ENCODE results near the gene RTP2.

Gene RTP2

GRCh38 chr3:187735383-187735782 is 33.0 kb upstream of the RTP2 start:
- no peaks in the 10 kb centered on the region for H3K79me2 ChIP-seq (ENCODE audit: low read length)
- DNase-seq, result no peak
- H2AFZ ChIP-seq (ENCODE audit: low read length), result no peak overlapping the region
- H3K4me1 ChIP-seq (ENCODE audit: low read length), result peaks cover 3% of the 10 kb centered on the region
- H3K9me3 ChIP-seq (replicated peaks; ENCODE audit: insufficient read depth, low read length), result no peaks in the 10 kb centered on the region
- no peak overlapping the region for H3K4me3 ChIP-seq (ENCODE audit: low read length)
- no peak overlapping the region for H3K9ac ChIP-seq (ENCODE audit: low read length)
- H3K27ac ChIP-seq (ENCODE audit: low read length), result no peak overlapping the region
- H3K27me3 ChIP-seq (replicated peaks; ENCODE audit: insufficient read depth, low read length), result peaks cover 20% of the 10 kb centered on the region
- TF ChIP-seq CTCF (IDR thresholded peaks at IDR 0.05; ENCODE audit: low read length) (no peak), EZH2 (optimal IDR thresholded peaks at IDR 0.05; ENCODE audit: low read depth, low read length) (no peak), EZH2phosphoT487 (IDR thresholded peaks at IDR 0.05; ENCODE audit: low read length) (no peak)
- no peaks in the 10 kb centered on the region for H4K20me1 ChIP-seq (ENCODE audit: insufficient read depth, low read length)
- no peaks in the 10 kb centered on the region for H3K36me3 ChIP-seq (replicated peaks; ENCODE audit: insufficient read depth, low read length)
- peaks cover 11% of the 10 kb centered on the region for H3F3A ChIP-seq (ENCODE audit: insufficient read depth, low read length)
- no peaks in the 10 kb centered on the region for H3K9me2 ChIP-seq (replicated peaks; ENCODE audit: insufficient read depth, low read length)
- H3K4me2 ChIP-seq (ENCODE audit: low read depth, low read length), result no peak overlapping the region

GRCh38 chr3:187734841-187735240 is 32.5 kb upstream of the RTP2 start:
- Histone ChIP-seq H3K9ac (ENCODE audit: low read length) (no peak overlapping the region), H4K20me1 (ENCODE audit: insufficient read depth, low read length) (no peaks in the 10 kb centered on the region), H3K9me3 (replicated peaks; ENCODE audit: insufficient read depth, low read length) (no peaks in the 10 kb centered on the region), H3K4me1 (ENCODE audit: low read length) (no peaks in the 10 kb centered on the region), H3K27ac (ENCODE audit: low read length) (no peak overlapping the region), H3K4me2 (ENCODE audit: low read depth, low read length) (no peak overlapping the region), H3K4me3 (ENCODE audit: low read length) (no peak overlapping the region), H3K27me3 (replicated peaks; ENCODE audit: insufficient read depth, low read length) (peaks cover 20% of the 10 kb centered on the region), H3K36me3 (replicated peaks; ENCODE audit: insufficient read depth, low read length) (no peaks in the 10 kb centered on the region), H3K79me2 (ENCODE audit: low read length) (no peaks in the 10 kb centered on the region), H2AFZ (ENCODE audit: low read length) (no peak overlapping the region), H3F3A (ENCODE audit: insufficient read depth, low read length) (peaks cover 8% of the 10 kb centered on the region), H3K9me2 (replicated peaks; ENCODE audit: insufficient read depth, low read length) (no peaks in the 10 kb centered on the region)
- DNase-seq, result no peak
- TF ChIP-seq CTCF (IDR thresholded peaks at IDR 0.05; ENCODE audit: low read length) (no peak), EZH2 (optimal IDR thresholded peaks at IDR 0.05; ENCODE audit: low read depth, low read length) (no peak), EZH2phosphoT487 (IDR thresholded peaks at IDR 0.05; ENCODE audit: low read length) (no peak)

- H3K4me3 ChIP-seq (ENCODE audit: low read length), result no peak overlapping the region
- H3K36me3 ChIP-seq (replicated peaks; ENCODE audit: insufficient read depth, low read length), result no peaks in the 10 kb centered on the region
- H2AFZ ChIP-seq (ENCODE audit: low read length), result no peak overlapping the region
- no peak overlapping the region for H3K4me2 ChIP-seq (ENCODE audit: low read depth, low read length)
- H3K9me2 ChIP-seq (replicated peaks; ENCODE audit: insufficient read depth, low read length), result no peaks in the 10 kb centered on the region
- DNase-seq, result no peak
- peaks cover 20% of the 10 kb centered on the region for H3K27me3 ChIP-seq (replicated peaks; ENCODE audit: insufficient read depth, low read length)
- TF ChIP-seq CTCF (IDR thresholded peaks at IDR 0.05; ENCODE audit: low read length), result no peak
- no peak for TF ChIP-seq EZH2phosphoT487 (IDR thresholded peaks at IDR 0.05; ENCODE audit: low read length)
- no peak for TF ChIP-seq EZH2 (optimal IDR thresholded peaks at IDR 0.05; ENCODE audit: low read depth, low read length)
- H3K79me2 ChIP-seq (ENCODE audit: low read length), result no peaks in the 10 kb centered on the region
- H3K27ac ChIP-seq (ENCODE audit: low read length), result no peak overlapping the region
- no peaks in the 10 kb centered on the region for H3F3A ChIP-seq (ENCODE audit: insufficient read depth, low read length)
- H3K4me1 ChIP-seq (ENCODE audit: low read length), result no peaks in the 10 kb centered on the region
- no peaks in the 10 kb centered on the region for H3K9me3 ChIP-seq (replicated peaks; ENCODE audit: insufficient read depth, low read length)
- H3K9ac ChIP-seq (ENCODE audit: low read length), result no peak overlapping the region
- H4K20me1 ChIP-seq (ENCODE audit: insufficient read depth, low read length), result no peaks in the 10 kb centered on the region
Measured at GRCh38 chr3:187733371-187733770, 31.0 kb upstream of the RTP2 start.

Data from MM.1S (cell line).